Measurements from ENCODE around the gene PTPN11.

Gene PTPN11

DNA sequence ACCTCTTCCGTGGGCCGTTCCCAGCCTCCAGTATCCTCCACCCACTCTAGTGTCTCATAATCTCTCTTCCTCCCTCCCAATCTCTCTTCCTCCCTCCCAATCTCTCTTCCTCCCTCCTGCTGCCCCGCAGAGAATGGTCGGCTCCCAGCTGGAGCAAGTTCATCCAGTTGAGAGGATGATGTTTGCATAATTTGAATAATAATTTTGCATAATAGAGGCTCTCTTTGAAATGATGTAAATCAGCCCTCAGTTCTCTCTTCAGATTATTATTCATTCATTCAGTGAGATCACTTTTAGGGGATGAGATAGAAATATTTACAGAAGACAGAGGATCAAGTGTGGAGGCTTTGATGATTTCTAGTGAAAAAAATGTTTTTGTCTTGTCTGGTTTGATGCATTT lies 125.0 kb downstream of the PTPN11 start:
- no peak for DNase-seq (ENCODE audit: low read depth)

DNA sequence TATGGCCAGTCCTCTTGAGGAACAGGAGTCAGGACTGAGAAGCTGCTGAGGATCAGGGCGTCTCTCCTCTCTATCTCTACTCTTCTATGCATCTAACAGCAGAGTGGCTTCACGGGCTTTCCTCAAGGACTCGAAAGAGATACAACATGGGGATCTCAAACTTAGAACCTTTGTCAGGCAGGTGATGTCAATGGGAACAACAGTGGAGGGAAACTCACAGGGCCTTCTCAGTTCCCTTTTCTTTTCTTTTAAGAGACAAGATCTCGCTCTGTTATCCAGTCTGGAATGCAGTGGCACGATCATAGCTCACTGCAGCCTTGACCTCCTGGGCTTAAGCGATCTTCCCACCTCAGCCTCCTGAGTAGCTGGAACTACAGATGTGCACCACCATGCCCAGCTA lies 127.6 kb downstream of the PTPN11 start:
- DNase-seq (ENCODE audit: low read depth) = no peak

DNA sequence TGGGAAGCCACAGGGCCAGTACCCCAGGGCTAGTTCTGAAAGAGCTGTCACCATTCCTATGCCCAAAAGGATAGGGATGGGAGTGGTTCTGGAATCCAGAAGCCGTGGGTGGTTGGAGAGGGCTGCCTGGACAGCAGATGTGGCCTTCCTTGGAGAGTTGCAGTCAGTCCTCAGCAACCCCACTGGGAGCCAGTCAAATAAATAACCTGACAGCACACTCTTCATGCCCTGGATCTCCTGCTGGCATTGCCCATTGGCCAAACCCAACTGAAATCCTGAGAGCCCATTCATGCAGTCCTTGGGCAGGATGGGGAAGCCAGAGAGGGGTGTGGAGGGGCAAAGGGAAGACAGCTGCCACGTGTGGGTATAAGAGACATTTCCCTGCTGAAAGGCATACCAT lies 128.2 kb downstream of the PTPN11 start:
- DNase-seq (ENCODE audit: low read depth) = no peak

DNA sequence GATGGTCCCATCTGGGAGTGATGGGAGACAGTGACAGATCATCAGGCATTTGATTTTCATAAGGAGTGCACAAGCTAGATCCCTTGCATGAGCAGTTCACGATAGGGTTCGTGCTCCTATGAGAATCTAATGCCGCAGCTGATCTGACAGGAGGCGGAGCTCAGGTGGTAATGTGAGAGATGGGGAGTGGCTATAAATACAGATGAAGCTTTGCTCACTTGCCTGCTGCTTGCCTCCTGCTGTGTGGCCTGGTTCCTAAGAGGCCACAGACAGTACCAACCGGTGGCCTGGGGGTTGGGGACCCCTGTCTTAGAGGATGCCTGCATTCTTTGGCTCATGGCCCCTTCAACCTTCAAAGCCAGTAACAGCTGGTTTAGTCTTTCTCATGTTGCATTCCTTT lies 130.3 kb downstream of the PTPN11 start:
- DNase-seq (ENCODE audit: low read depth) = no peak

DNA sequence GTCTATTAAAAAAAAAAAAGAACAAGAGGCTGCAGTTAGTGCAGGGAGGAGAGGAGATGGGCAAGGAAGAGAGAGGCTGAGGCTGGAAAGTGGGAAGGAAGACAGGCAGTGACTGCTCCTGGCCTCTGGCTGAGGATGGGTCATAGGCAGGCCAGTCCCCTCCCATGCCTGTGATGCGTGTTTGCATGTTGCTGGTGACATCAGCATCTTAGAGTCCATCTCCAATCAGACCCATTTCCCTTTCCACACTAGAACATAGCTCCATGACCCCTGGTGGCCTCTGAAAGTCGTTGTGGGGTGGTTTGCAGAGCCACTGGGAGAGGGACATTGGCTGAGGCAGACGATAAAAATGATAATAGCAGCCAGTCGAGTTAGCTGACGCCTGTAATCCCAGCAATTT lies 132.9 kb downstream of the PTPN11 start:
- DNase-seq (ENCODE audit: low read depth) = no peak

DNA sequence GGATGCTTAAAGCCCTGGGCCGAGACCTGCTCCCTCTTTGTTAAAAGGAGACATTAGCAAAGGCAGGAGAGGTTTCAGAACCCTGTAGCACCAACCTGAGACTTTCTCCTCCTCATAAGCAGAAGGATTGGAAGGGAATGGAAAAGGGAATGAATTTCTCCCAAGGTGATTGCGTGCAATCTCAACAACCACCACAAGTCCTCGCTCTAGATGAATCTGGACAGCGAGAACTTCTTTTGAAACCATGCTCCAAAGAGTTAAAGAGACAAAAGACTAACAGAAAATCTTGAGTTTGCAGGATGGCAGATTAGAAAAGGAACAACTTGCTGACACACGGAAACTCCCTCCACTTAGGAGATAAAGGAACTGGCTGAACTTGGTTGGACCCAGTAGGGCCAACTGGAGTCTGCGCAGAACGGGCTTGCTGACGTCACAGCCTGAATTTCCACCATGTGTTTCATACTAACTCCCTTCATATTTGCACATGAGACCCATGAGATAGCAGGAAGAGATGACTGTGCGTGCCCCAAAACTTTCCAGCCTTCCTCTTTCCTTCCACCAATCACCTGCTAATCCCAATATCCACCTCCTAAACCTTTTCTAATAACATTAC lies 137.0 kb downstream of the PTPN11 start:
- no peak for DNase-seq (ENCODE audit: low read depth)

DNA sequence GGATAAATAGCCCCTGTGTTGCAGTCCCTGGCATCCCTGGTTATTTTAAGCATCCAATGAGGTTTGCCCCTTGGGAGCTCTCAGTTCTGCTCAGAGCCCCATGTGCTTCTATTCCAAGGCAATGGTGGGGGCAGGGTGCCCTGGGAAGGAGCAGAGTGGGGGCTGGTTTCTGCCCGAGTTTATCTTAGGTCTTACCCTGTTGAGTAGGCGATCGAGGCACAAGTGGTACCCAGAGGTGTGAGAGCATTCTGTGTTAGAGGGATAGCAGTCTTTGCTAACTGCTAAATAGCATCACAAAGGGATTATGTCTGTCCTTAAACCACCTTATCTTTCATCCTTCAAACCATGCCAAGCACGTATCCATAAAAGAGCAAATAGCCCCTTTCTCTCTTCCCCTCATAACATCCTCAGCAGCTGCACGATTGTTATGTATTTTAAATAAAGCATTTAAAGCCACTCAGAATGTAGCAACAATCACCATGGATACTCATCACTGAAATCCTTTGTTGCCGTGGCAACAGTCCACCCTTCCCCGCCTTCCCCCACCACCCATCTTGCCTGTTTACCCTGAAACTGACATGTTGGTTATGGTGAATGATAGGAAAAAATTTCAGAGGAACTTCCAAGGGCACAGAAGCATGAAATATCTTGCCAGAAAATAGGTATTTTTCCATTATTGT lies 139.3 kb downstream of the PTPN11 start:
- no peak for DNase-seq (ENCODE audit: low read depth)

All from stimulated activated CD8-positive, alpha-beta memory T cell treated with anti-CD3 and anti-CD28 coated beads, Interleukin-15, amount 100 ng/mL, for 1 hour (primary cell).